Activated CD8-positive, alpha-beta memory T cell treated with anti-CD3 and anti-CD28 coated beads, Interleukin-2, amount 50 U/mL, for 4 hours (primary cell): ENCODE data around the gene VSTM2L.
"Not testable (repeated sequence)": the region's sequence is repeated elsewhere in the genome, so short reads cannot be mapped to it uniquely, and the experiment has no call there.

ENCODE experiments used
- DNase-seq: peaks from one replicate; pipeline ENCODE4 v3.0.0-alpha.2; 2020

VSTM2L gene

GRCh38 chr20:37902504-37903313 lies at the start of gene VSTM2L:
TSS of gene VSTM2L (plus strand) at chr20:37903127. CDS start at chr20:37903351, 224 bp downstream.
- no peak for DNase-seq

- no peak for DNase-seq
These were observed 49.0 kb upstream of the VSTM2L start for GRCh38 chr20:37853823-37854375.

- DNase-seq, result not testable (repeated sequence)
These were observed 46.9 kb upstream of the VSTM2L start for GRCh38 chr20:37856034-37856433.

GRCh38 chr20:37856932-37857660 lies 45.8 kb upstream of the VSTM2L start:
- DNase-seq, result no peak

GRCh38 chr20:37859406-37860171 lies 43.3 kb upstream of the VSTM2L start:
- DNase-seq, result no peak

- DNase-seq, result no peak
These were observed 39.6 kb upstream of the VSTM2L start for GRCh38 chr20:37863289-37863688.

- DNase-seq, result no peak
These were observed 38.6 kb upstream of the VSTM2L start for GRCh38 chr20:37864298-37864697.

GRCh38 chr20:37866051-37866450 lies 36.9 kb upstream of the VSTM2L start:
- DNase-seq, result no peak

GRCh38 chr20:37867289-37868195 lies 35.4 kb upstream of the VSTM2L start:
- no peak for DNase-seq

GRCh38 chr20:37868851-37869333 lies 34.0 kb upstream of the VSTM2L start:
- DNase-seq, result no peak

- no peak for DNase-seq
These were observed 33.5 kb upstream of the VSTM2L start for GRCh38 chr20:37869334-37869861.

GRCh38 chr20:37870294-37870693 lies 32.6 kb upstream of the VSTM2L start:
- no peak for DNase-seq

- DNase-seq, result no peak
These were observed 31.2 kb upstream of the VSTM2L start for GRCh38 chr20:37871751-37872150.

- no peak for DNase-seq
These were observed 30.8 kb upstream of the VSTM2L start for GRCh38 chr20:37872161-37872560.

GRCh38 chr20:37873884-37874283 lies 29.0 kb upstream of the VSTM2L start:
- DNase-seq, result no peak

- DNase-seq, result no peak
These were observed 27.3 kb upstream of the VSTM2L start for GRCh38 chr20:37875460-37876175.

GRCh38 chr20:37876863-37877262 lies 26.1 kb upstream of the VSTM2L start:
- DNase-seq, result no peak

- DNase-seq, result no peak
These were observed 24.8 kb upstream of the VSTM2L start for GRCh38 chr20:37877832-37878772.

GRCh38 chr20:37878835-37879599 lies 23.9 kb upstream of the VSTM2L start:
- DNase-seq, result no peak
